PC-3 (cell line): Measurements from ENCODE around the gene HMG20A.

Experiments
- CTCF ChIP-seq: fragments of 300-600 bp; sonication (generic); conservative IDR thresholded peaks from 2 replicates; pipeline ENCODE4 v1.5.1; 2017; ENCODE audit warnings: antibody characterized with exemption, low read depth, mild to moderate bottlenecking, low read length
- EZH2phosphoT487 ChIP-seq: fragments of 300-600 bp; sonication (generic); IDR thresholded peaks from 2 replicates; pipeline ENCODE4 v1.6.1; 2018; ENCODE audit warnings: mild to moderate bottlenecking, antibody characterized with exemption, low read length, borderline replicate concordance

- TF ChIP-seq CTCF: no peak
- no peak for TF ChIP-seq EZH2phosphoT487
Measured at GRCh38 chr15:77430213-77430612, 9.5 kb downstream of the HMG20A start.
